Putamen (tissue), 1 donor: ENCODE results near the gene FAM209B.
"Not testable (repeated sequence)": the region's sequence is repeated elsewhere in the genome, so short reads cannot be mapped to it uniquely, and the experiment has no call there.

Experiments
- DNase-seq: peaks from one replicate; pipeline ENCODE4 v3.0.0-alpha.2; 2016; ENCODE audit warnings: low spot score

The FAM209B gene

DNA sequence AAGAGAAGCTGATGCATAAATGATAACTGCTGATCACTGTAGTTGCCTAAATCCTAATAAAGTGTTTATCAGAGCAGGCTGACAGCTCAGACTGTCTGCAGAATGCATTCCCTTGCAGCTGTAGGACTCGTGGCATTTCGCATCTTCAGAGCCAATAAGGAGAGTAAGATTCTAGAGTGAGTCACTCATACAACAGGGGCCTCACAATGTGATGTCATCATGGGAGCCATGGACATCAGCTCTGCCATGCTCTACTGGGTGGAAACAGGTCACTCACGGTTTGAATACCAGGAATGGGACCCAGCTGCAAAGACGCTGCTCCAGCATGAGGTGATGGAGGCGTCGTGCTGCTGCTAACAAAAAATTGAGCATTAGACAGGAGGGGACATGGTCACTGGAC lies 7.4 kb downstream of the FAM209B start:
- no peak for DNase-seq

DNA sequence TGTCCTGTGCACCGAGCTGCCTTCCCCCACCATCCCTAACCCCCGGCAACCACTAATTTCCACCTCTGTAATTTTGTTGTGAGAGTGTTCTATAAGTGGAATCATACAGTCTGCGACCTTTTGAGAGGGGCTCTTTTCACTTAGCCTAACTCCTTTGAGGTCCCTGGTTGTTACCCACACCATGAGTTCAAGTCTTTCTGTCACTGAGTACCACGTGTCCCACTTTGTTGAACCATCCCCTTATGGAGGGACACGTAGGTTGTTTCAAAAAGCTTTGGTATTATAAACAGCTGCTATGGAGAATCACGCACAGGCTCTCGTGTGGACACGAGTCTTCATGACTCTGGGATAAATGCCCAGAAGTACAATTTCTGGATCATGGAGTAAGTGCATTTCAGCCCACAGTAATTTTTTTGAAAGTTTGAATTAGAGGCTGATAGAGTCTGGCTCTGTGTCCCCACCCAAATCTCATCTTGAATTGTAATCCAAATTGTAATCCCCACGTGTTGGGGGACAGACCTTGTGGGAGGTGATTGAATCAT lies 9.5 kb downstream of the FAM209B start:
- DNase-seq, result no peak

DNA sequence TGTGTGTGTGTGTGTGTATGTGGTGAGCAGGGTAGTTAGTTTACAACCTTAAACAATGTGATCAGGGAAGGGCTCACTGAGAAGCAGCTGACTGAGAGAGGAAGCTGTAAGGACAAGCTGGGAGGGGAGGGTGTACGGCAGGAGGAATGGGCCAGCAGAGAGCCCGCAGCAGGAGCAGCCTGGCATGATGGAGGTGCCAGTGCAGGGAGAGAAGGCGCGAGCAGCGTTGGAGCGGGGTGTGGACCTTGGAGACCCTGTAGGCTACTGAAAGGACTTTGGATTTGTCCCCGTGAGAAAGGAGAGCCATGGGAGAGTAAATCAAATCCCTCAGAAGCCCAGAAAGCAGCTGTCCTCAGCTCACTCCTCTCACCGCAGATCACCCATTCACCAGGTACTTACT lies 18.5 kb downstream of the FAM209B start:
- DNase-seq, result no peak

DNA sequence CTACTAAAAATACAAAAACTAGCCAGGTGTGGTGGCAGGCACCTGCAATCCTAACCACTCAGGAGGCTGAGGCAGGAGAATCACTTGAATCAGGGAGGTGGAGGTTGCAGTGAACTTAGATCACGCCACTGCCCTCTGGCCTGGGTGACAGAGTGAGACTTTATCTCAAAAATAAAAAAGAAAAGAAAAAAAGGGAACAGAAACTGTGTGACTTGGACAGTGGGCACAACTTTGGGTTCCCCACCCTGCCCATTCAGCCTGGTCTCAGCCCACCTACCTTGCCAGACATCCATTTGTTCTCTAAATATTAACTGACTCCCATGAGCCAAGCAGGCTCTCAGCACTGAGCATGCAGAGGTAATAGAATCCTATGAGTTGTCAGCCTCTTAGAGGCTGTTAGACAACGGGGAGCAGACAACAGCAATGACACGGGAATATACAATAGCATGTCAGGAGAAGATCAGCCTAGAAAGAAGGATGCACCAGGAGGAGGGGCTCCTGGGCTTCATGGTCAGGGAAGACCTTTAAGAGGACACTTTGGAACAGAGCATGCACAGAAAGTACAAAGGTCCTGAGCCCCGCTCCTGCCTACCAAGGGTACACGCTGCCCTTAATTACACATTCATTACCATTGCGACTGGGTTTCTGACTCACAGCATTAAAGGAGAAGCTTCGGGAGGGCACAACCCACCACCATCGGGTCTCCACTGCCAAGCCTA lies 20.0 kb downstream of the FAM209B start:
- no peak for DNase-seq

DNA sequence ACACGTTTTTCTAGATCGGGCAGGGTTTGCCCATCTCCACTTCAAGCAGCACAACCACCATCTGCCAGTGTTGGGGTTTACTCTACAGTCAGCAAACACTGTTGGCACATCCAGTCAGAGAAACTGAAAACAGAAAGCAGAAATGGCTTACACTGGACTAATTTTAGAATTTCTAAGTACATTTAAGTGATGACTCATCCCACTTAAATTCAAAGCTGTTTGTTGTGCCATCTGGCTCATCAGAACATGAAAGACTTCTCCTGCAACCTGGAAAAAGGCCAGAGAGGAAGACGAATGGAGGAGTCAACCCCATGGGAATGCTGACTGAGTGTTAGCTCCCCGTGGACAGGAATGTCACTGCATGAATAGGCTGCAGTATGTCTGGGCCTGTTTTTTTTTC lies 21.8 kb downstream of the FAM209B start:
- peak; percentile 39 for DNase-seq

DNA sequence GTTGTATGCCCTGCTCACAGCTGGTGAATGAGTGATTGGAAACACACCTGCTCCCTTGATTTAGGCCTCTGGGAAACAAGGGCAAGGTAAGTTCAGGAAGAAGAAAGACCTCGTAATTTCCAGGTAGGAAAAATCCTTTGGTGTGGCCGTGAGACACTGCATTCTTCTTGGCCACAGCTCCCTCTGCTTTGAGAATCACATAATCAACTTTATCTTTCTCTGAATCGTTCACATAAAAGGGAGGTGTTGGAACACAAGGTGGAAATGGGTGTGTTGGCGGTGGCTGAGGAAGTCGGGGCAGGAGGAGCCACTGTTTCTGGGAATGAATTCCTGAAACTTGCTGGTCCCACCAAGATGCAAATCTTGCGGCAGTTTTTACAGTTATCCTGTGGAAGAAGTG lies 25.9 kb downstream of the FAM209B start:
- DNase-seq, result no peak

DNA sequence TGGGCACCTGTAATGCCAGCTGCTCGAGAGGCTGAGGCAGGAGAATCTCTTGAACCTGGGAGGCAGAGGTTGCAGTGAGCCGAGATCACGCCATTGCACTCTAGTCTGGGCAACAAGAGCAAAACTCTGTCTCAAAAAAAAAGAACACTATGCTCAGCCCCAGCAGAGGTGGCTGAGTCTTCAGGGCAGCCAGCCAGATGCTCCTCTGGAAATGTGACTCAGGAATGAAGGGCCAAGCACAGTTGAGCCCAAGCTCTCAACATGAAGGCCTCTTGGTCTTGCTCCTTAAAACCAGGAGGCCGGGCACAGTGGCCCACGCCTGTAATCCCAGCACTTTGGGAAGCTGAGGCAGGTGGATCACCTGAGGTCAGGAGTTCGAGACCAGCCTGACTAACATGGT lies 31.5 kb downstream of the FAM209B start:
- DNase-seq, result not testable (repeated sequence)

DNA sequence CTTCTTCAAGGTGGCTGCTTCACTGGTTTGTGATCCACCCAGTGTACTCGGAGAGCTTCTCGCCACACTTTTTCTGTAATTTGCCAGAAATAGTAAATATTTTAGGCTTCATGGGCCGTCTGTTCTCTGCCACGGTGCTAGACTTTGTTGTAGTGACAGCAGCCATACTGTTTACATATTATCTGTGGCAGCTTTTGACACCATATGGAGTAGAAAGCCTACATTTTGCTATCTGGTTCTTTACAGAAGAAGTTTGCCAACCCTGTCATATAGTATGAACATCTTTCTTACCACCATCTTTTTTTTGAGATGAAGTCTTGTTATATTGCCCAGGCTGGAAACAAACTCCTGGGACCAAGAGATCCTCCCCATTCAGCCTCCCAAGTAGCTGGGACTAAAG lies 32.5 kb downstream of the FAM209B start:
- no peak for DNase-seq

DNA sequence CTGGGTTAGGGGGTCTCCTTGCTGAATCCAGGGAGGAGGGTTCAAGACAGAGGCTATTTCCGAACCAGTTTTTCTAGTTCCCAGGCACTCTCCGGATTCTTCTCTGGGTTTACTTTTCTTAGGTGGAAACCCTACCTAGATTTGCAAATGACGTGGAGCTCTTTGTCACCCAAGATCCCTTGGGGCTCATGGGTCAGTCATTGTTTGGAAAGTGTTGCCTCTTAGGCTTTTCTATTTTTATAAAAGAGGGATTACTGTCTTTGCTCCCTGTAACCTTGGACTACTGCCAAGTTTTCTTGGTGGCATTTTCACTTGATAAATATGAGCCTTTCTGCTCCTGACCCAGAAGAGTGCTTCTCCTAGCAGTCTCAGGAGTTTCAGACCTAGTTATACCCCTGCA lies 33.6 kb downstream of the FAM209B start:
- no peak for DNase-seq

DNA sequence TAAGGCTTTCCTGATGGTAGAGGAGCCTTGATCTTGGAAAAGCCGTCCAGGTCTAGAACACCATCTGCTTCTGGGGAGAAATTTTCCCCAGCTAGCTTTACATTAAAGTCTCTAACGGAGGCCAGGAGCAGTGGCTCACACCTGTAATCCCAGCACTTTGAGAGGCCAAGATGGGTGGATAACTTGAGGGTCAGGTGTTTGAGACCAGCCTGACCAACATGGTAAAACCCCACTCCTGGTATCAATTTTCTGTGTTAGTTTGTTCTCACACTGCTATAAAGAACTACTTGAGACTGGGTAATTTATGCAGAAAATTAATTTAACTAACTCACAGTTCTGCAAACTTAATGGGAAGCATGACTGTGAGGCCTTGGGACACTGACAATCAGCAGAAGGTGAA lies 37.8 kb downstream of the FAM209B start:
- no peak for DNase-seq

DNA sequence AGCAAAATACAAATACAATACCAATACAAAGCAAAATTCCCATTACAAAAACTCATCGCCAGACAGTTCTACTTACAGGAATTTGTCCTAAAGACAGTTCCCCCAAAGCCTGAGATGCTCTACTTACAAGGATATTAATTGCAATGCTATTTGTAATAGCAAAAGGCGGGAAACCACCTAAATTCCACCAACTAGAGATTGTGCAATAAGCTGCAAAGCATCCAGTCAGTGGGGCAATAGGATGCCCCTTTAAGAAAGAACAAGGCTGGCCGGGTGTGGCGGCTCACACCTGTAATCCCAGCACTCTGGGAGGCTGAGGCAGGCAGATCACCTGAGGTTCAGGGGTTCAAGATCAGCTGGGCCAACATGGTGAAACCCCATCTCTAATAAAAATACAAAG lies 39.1 kb downstream of the FAM209B start:
- no peak for DNase-seq

DNA sequence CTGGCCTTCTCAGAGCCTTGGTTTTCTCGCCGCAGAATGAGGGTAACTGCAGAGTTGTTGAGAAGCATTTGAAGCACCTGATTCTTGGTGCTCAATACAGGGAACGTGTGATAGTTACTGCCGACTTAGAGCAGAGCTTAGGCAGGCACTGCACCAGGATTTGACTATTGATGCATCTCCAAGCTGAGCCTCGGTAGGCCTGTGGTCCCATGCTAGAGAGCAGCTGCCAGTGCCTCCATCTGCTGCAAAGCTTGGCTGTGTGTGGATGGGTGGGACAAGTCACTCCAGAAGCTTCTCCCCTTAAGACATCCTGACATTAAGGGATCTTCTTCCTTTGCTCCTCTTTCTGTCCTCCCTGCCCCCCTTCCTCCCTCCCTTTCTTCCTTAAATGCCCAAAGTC lies 40.9 kb downstream of the FAM209B start:
- no peak for DNase-seq

DNA sequence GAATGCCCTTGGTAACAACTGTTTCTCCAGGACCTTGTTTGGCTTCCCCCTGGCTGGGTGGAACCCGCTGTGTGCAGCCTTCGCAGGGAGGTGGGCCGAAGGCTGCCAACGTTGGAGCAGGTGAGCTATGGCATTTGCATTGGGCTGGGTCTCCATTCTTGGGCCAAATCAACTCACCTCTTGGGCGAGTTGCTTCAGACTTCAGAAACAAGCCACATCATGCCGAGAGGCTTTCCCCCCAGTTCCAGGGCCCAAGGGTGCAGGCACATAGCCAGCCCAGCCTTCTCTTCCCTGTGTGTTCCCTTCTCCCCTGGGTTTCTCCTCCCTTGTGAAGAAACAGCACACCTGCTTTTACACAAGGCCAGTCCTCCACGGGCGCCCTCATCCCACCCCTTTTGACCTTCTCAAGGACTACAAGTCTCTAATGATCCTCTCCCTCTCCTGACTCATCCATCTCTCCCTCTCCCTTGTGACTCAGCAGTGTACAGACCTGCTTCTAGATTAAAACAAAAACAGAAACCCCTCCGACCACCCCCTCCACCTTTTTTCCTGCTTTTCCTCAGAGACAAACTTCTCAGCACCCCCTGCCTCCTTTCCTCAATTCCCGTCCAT lies 41.6 kb downstream of the FAM209B start:
- DNase-seq, result no peak

DNA sequence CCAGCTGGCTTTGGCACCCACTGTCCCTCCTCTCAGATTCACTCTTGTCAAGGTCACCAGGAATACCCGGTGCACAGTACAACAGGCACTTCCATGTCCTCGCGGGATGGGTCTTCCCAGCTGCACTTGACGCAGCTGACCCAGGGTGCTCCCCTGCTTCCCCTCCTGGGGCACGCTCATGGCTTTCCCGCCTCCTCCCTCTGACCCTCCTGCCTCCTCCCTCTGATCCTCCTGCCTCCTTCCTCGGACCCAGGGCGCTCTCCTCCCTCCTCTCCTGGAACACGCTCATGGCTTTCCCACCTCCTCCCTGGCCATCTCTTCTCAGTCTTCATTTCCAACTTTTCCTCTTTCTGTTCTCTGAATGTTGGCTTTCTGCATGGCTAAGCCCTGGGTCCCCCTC lies 42.1 kb downstream of the FAM209B start:
- DNase-seq, result no peak

DNA sequence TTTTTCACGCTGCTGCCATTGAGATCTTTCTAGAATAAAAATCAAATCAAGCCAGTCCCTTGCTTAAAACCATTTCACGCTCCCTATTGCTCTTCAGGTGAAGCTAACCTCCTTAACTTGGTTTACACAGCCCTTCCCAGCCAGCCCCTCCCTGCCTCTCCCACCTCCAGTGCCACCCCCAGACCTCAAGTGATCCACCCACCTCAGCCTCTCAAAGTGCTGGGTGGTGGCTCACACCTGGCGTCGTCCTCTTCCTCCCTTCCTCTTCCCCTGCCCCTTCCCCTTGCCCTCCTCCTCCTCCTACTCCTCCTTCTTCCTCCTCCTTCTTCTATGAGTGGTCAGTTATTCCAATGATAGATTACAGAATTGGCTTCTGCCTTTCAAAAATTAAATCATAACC lies 42.9 kb downstream of the FAM209B start:
- DNase-seq, result no peak

DNA sequence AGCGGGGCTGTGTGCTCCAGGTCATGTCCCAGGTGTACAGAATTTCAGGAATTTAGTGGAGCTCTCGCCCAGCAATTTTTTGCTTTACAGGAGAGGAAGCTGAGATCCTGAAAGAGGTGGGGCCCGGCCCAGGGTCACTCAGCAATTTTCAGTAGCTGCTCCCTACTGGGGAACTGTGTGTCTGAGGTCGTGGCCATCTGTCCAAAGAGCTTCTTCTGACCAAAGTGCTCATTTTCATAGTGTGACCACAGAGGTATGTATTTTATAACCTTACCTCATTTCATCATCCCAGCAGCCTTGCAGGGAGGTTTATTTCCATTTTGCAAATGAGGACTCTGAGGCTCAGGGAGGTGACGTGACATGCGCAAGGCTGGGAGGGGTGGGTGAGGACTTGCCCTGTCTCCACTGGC lies 46.3 kb downstream of the FAM209B start:
- no peak for DNase-seq

DNA sequence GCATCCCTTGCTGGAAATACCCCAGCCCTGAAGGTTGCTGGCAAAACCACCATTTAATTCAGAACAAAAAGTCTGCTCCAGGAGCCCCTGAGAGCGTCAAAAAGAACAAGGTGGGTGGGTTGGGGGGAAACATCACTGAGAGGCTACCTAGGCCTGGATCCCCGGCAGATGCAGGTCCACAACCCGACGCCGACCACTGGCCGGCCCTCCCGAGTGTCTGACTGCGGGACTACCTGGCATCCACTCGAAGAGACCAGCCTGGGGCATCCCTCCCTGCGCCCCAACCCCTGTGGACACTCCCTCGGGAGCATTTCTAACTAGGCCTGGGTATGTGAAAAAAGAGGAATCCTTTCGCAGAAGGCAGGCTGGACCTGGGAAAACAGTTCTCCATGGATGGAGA lies 47.2 kb downstream of the FAM209B start:
- no peak for DNase-seq

DNA sequence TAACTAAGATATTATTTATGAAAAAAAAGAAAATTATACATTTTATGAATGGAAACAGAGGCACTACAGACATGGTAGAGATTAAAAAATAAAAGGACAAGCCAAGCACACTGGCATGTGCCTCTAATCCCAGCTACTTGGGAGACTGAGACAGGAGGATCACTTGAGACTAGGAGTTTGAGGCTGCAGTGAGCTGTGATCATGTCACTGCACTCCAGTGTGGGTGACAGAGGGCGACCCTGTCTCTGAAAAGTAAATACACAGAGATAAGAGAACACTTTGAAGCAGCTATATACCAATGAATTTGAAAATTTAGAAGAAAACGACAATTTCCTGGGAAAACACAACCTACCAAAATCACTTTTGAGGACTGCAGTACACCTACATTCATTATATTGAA lies 48.7 kb downstream of the FAM209B start:
- DNase-seq, result no peak

DNA sequence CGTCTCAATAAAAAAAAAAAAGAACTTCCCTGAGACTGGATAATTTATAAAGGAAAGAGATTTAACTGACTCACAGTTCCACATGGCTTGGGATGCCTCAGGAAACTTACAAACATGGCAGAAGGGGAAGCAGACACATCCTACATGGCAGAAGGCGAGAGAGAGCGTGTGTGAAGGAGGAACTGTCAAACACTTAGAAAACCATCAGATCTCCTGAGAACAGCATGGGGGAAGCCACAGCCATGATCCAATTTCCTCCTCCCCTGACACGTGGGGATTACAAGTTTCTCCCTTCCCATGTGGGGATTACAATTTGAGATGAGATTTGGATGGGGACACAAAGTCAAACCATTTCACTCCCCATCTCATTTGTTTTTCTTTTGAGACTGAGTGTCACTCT lies 49.5 kb downstream of the FAM209B start:
- no peak for DNase-seq

DNA sequence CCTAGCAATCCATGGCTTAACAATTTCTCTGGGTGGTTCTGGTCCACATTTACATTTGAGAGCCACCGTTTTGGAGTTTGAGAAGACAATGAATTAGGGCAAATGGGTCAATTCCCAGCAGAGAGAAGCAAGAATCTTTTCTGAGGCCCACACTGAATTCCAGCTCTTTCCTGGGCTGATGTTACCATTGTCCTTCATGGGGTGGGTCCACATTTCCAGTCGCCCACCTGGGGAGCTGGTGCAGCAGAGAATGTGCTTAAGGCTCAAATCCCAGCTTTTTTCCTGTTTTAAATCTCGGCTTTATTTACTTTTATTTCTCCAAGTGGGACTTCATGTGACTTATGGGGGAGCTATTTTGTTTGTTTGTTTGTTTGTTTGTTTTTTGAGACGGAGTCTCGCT lies 51.9 kb downstream of the FAM209B start:
- DNase-seq, result no peak
